OCI-LY7 (cell line): ENCODE data around the gene IFNGR2.

Experiments used
- CTCF ChIP-seq: fragments of 200-600 bp; sonication (generic); conservative IDR thresholded peaks from 2 replicates; pipeline ENCODE4 v1.5.1; 2014; ENCODE audit warnings: mild to moderate bottlenecking, antibody characterized with exemption, low read length, moderate library complexity, mixed read lengths
- EZH2phosphoT487 ChIP-seq: fragments of 200-600 bp; sonication (generic); IDR thresholded peaks from 2 replicates; pipeline ENCODE4 v1.6.1; 2018; ENCODE audit warnings: low read depth, borderline replicate concordance, mild to moderate bottlenecking, mixed run types, antibody characterized with exemption, low read length, moderate library complexity, mixed read lengths

DNA sequence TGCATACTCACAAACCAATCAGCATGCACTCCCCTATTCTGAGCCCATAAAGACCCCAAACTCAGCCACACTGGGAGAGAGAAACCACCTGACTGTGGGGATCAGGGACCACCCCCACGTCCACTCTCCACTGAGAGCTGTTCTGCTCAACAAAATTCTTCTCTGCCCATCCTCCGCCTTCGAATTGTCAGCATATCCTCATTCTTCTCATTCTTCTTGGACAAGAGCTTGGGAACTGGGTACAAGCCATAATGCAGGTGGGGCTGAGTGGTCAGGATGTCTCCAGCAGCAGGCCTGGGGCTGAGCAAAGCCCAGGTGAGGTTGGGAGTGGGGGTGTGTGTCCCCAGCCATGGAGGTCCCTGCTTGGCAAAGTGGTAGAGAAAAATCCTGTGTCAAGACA, 34.6 kb upstream of the IFNGR2 start:
- TF ChIP-seq CTCF: no peak
- no peak for TF ChIP-seq EZH2phosphoT487
